AG08396 (cell line): ENCODE data around the gene ZNRF1.

Experiments used
- DNase-seq: peaks from one replicate; pipeline ENCODE4 v3.0.0; 2012; ENCODE audit warnings: low spot score, mixed read lengths

ZNRF1 gene

DNA sequence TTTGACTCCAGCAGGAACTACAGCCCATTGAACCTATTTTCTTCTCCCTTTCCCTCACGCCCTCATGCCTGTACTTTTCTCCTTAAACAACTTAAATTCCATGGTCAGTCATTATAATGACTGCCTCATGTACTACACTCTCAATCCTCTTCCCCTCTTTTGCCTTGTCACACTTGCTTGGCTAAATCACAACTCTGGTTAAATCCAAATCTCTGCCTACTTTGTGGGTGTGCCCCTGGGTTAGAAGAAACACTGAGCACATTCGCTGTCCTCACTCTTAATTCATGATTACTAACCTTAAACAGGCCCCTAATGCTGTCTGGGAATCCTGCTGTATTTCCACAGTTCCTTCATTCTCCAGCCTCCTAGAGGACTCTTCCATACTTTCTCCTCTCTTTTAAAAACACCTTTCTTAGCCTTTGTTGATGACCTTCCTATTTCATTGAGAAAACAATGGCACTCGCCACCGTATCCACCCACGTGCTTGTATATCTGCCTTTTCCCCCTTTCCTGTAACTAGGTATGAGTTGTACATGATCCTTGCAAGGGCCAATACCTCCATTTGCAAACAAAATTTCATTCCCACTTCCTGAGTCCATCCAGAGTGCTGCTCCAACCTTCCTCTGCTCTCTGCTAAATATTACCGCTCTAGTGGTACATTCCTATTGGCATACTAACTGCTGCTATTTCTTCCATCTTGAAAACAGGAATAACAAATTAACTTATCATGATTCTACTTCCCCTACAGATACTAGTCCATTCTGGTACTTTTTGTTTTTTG, 28.9 kb downstream of the ZNRF1 start:
- no peak for DNase-seq

DNA sequence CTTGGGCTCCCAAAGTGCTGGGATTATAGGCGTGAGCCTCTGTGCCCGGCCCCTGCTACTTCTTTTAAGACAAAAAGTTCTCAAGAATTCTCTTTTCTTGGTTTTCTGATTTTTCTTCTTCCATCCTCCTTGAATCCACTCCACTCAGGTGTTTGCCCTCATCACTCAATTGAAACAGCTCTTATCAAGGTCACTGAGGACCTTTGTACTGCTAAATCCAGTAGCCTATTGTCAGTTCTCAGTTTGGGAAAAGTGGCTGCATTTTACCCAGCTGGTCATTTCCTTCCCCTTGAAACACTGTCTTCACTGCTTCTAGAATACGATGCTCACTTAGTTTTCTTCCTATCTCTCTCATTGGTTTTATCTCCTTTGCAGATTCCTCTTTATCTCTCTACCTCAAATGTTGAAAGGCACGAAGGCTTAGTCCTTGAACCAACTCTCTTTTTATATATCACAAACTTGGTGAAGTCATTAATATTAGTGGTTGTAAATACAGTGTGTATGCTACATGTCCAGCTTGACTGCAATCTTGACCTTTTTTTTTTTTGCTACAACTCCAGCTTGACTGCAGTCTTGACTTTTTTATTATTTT, 29.8 kb downstream of the ZNRF1 start:
- DNase-seq: no peak

DNA sequence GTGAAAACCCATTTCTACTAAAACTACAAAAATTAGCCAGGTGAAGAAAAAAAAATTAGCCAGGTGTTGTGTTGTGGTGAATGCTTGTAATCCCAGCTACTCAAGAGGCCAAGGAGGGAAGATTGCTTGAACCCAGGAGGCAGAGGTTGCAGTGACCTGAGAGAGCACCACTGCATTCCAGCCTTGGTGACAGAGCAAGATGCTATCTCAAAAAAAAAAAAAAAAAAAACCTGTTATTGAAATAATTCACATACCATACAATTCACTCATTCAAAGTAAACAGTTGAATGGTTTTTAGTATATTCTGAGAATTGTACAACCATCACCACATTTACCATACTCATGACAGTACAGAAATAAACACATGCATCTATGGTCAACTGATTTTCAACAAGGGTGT, 31.0 kb downstream of the ZNRF1 start:
- DNase-seq: no peak

DNA sequence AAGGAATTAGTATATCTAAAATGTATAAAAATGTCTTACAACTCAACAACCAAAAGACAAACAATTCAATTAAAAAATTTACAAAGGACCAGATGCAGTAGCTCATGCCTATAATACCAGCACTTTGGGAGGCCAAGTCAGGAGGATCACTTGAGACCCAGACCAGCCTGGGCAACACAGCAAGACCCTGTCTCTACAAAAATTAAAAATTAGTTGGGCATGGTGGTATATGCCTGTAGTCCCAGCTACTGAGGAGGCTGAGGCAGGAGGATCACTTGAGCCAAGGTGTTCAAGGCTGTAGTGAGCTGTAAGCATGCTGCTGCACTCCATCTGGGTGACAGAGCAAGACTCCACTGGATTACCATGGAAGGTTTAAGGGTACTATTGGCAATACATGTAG, 33.8 kb downstream of the ZNRF1 start:
- DNase-seq: no peak

DNA sequence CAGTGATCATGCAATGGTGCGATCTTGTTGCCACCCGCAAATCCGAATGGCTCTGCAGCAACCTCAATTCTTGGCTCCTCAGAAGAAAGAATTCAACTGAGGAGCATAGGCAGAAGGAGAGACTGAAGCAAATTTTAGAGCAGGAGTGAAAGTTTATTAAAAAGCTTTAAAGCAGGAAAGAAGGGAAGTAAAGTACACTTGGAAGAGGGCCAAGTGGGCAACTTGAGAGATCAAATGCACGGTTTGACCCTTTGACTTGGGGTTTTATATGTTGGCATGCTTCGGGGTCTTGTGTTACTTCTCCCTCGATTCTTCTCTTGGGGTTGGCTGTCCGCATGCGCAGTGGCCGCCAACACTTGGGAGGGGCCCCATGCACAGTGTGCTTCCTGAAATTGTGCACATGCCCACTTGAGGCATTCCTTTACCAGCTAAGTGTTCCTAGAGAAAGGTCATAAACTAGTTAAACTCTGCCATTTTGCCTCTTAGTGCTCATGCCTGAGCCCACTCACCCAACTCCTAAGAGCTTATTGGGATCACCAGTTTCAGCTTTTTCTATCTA, 36.7 kb downstream of the ZNRF1 start:
- no peak for DNase-seq

DNA sequence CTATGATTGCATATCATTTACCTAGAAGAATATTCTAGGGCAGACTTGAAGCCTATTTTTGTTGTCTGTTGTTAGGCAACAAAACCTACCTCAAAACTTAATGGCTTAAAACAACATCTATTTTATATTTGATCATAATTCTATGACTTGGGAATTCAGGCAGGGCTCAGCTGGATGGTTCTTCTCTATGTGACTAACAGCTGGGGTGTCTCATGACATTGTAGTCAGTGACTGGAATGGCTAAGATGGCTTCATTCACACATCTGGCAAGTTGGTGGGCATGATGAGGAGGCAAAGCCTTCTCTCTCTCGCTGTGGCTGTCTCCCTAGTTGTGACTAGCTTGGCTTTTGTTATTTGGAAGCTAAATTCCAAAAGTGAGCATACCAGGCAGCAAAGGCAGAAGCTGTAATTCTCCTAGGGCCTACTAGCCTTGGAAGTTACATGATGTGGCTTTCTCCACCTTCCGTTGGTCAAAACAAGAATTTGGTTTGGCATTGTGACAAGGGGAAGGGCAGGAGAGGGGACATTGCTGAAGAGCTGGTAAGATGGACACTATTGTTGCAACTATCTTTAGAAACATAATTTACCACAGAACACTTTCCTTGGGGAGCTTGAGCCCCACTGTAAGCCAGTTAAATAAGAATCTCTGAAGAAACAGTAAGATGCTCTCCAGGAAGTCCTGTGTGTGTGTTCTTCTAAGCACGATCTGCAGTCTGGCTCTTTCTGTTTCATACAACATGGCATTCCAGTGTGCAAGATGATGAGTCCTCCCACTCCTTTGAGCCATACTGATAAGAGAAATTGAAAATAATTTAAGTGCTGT, 39.4 kb downstream of the ZNRF1 start:
- no peak for DNase-seq

DNA sequence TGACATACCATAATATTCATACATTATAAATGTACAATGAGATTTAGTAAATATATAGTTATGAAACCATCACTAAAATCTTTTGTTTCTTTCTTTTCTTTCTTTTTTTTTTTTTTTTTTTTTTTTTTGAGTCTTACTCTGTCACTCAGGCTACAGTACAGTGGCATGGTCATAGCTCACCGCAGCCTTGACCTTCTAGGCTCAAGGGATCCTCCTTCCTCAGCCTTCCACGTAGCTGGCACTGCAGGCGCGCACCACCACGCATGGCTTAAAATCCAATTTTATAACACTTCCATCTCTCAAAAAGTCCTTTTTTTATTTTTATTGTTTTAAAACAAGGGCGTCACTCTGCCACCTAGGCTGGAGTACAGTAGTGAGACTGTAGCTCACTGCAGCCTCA, 41.1 kb downstream of the ZNRF1 start:
- DNase-seq: no peak

DNA sequence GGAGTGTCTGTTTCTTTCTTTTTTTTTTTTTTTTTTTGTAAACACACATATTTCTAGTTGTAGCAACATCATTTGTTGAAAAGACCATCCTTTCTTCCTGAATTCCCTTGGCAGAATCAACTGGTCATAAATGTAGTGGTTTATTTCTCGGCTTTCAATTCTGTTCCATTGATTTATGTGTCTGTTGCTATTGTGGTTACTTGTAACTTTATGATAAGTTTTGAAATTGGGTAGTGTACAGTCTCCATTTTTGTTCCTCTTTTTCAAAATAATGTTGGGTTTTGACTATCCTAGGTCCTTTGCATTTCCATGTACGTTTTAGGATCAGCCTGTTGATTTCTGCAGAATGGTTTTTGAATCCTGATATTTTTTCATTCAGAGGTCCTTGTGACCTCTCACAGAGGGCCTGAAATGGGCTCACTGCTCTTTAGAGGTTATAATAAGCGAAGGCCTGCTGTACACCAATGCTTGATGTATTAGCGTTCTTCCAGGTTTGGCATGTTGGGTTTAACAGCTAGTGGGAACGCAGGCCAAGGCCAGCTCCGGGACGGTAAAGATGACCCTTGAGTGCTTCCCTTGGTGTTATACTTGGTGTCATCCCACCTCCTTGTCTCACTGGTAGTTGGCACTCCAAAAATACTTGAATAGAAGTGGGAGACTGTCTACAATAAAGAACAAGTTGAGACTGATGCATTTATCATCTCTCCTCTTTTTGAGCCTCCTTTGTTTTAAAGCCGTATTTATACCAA, 43.8 kb downstream of the ZNRF1 start:
- no peak for DNase-seq

DNA sequence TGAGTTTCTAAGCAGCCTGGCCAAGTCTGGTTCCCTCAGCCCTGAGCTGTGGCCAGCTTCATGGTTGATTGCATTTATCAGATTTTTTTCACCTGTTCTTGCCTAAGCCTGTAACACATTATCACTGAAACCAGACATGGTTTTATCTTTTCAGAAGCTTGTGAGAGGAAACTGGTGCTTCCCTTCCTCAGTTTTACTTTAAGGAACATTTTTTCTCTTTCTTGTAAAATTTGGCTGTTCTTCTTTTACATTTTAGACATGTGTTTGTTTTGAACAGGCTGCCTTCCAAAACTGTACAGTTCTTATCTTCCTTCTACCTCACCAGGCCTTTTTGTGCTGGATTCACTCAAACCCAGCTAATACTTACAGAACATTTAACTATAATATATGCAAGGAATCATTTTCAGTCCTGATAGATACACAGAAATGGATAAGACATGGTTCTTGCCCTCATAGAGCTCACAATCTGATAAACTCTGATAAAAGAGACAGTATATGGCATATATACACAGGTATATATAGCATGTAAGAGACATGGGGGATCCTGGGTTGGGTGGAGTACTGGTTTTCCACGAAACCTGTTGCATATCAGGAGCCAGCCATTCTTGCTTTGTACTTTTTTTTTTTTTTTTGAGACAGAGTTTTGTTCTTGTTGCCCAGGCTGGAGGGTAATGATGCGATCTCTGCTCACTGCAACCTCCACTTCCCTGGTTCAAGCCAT, 44.5 kb downstream of the ZNRF1 start:
- DNase-seq: no peak

DNA sequence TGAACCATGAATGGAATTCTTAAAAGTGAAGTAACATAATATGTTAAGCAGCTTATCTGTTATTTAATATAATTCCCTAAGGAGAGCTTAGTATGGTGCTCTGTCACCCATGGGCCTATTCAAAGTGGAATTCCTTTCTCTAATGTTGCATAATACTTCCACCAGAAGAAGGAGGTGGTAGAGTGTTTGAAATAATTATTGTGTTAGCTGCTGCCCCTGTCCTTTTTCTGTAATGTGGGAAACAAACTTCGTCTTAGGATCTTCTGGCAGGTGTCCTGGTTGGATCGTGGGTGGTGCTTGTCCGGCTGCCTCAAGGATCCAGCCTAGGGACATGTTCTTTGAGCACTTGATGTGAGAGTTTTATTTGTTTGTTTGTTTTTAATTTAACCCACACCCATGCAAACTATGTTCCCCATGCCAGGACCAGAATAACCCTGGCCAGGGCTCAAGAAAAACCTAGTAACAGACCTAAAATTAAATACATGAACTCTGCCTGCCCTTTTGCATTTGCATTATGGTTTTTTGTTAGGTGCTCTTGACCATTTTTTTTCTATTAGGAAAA, 46.1 kb downstream of the ZNRF1 start:
- no peak for DNase-seq

DNA sequence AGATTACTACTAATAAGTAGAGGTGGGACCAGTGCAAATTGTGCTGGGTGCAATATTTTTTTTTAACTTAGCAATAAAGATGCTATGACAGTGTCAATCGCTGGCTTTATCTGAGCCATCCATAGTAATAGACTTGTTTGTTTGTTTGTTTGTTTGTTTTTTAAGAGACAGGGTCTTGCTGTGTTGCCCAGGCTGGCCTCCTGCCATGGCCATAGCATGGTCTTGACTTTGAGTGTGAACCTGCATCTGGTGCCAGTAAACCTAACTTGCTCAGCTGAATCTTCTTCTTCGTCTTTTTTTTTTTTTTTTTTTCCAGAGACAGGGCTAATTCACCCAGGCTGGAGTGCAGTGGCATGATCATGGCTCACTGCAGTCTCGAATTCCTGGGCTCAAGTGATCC, 46.6 kb downstream of the ZNRF1 start:
- no peak for DNase-seq

DNA sequence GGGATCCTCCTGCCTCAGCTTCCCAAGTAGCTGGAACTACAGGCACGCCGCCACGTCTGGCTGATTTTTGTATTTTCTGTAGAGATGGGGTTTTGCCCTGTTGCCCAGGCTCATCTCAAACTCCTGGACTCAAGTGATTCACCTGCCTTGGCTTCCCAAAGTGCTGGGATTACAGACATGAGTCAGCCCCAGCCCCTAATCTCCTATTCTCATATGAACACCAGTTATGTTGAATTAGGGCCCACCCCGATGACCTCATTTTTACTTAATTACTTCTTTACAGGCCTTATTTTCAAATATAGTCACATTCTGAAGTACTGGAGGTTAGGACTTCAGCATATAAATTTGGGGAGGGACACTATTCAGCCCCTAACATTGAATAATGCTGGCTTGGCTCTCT, 49.2 kb downstream of the ZNRF1 start:
- DNase-seq: no peak

DNA sequence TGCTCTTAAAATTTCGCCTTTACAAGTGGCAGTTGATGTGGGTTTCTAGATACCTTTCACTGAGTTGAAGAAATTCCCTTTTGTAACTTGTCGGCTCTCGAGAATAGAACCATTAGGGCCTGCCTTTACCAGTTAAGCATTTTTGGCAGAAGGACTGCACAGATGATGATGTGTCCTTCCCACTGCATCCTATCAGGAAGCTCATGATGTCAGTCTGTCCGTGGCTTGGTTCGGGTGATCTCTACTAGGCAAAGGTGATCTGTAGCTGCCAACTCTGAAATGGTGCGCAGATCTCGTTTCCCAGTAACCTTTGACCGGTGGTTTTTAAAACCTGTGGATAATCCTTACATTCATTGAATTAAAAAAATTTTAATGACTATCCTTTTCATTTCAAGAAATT, 49.7 kb downstream of the ZNRF1 start:
- DNase-seq: no peak

DNA sequence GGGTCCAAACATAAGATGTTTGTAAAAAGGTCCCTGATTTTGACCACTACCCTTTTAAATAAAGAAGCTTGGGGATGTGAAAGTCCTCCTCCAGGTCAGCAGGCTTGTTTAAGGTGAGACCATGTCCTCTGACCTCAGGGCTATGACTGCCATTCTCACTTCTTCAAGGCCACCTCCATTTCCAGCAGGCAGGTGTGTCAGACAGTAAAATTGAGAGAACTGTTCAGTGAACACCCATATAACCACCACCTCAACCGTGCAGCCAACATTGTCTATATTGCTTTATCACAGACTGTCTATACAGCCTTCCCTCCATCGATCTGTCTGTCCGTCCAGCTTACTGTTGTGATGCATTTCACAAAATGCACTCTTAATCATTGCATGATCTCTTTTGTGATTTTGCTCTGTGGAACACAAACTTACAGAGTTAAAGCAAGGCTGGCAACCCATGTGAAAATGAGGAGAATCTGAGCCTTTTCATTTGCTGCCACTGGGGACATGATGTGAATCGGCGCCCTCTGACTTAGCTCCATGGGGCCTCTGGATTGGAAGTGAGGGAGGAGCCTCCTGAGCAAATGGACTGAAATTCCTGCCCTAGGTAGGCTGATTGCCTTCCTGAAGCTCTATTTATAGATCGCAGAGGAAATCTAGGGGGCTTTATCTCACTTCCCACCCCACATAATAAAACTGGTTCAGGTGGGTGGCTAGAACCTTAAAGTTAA, 53.8 kb downstream of the ZNRF1 start:
- no peak for DNase-seq

DNA sequence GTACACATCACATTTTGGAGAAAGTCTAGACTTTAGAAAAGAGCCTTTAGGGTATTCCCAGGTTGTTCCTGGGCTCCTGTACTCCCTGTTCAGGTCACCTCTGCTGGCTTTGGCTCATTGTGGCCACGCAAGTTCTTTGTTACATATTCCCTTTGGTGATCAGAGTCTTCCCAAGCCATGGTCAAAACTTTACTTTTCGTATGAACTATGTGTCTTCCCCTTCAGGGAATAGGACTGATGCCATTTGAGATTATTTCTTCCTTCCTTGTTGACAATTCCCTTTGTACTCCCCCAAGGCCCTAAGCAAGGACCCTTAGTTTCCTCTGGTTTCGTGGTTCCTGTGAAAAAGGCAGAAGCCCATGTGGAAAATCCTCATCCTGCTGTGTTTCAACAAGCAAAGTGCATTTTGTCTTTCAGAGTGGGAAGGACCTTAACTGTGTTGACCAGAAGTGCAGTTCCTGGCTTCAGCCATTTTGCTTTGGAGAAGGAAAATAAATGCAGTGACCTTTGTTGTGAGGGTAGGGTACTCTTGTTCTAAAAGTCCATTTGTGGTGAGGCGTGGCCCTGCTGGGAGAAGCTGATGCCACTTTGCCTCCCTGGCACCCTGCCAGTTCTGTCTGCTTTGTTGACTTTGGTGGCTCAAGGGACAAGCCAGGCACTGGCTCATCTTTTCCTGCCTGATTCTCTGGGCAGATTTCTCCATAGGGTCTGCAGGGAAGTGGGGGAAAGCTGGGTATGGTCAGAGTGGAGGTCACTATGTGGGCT, 55.1 kb downstream of the ZNRF1 start:
- DNase-seq: no peak

DNA sequence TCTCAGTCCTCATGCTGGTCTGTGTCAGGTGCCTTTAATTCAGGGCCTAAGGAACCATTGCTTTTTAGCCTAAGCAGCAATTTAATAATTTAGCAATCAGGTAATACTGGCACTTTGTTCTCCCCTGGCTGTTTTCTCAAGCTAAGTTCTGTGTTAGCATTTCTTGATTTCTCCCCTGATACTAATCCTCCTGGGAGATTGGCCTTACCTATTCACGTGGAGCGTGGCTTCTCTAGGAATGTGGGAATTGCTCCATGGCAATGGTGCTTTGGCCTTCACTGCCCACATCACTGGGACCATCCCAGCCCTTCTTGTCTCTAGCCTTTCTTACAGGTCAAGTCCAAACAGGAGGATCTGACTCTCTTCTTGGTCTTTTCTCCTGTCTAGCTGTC, 55.7 kb downstream of the ZNRF1 start:
- no peak for DNase-seq

DNA sequence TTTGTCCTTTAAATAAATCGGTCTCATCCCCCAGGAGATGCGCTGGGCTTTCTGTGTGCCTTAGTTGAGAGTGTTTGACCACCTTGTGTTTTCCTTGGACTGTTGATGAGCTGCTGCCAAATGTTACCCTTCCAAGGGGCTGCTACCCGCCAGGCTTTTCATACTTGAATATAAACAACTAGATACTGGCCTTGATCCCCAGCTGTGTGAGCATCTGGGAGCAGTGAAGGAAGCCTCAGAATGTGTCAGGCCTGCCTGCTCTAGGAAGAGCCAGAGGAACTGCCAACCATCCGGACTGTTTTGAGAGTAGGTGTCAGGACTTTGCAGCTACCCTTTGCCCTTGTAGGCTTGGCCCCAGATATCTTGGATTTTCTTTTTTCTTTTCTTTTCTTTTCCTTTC, 60.0 kb downstream of the ZNRF1 start:
- no peak for DNase-seq

DNA sequence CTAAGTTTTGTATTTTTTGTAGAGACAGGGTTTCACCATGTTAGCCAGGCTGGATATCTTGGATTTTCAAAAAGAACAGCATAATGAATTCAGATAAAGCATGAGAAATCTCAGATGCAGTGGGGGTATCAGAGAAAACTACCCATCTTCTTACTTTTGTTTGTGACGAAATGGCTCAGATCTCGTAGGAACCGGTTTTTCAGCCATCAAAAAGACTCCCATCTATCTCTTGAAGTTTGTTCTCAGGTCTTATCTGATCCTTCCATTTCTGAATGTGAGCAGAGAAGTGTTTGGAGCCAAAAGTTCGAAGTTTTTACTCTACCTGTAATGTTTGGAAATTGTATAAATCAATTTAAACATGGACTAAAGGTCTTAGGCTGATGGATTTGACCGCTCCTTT, 60.6 kb downstream of the ZNRF1 start:
- DNase-seq: no peak

DNA sequence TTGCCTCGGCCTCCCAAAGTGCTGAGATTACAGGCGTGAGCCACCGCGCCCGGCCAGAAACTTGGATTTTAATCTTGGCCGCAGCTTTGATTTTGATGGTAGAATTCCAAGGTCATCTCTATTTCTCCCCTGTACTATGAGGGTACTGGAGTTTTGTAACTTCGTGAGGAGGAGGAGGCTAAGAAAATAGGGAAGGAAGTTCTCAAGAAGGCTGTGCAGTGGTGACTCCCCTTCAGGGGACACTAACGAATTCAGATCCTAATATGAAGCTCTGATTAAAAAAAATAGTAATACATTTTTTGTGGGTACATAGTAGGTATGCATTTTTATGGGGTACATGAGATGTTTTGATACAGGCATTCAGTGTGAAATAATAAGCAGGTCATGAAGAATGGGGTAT, 61.9 kb downstream of the ZNRF1 start:
- DNase-seq: no peak

DNA sequence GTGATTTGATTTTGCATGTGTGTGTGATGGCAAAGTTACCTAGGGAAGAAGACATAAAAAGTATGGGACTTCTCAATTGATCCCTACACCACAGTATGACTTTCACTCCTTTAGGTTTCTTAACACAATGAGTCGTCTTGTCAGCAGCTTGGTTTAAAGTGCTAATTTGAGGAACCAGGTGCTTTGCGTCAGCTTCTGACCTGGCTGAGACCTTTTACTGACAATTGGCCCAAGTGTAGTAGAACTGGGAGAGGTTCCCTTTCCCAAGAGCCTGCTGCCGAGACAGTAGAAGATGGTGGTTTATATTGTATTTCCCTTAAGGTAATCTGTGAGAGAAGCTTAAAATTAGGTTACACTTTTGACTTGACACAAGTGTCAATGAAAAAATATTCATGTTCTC, 62.8 kb downstream of the ZNRF1 start:
- DNase-seq: no peak
